ENCODE measurements around the gene KCNH8.

The KCNH8 gene

DNA sequence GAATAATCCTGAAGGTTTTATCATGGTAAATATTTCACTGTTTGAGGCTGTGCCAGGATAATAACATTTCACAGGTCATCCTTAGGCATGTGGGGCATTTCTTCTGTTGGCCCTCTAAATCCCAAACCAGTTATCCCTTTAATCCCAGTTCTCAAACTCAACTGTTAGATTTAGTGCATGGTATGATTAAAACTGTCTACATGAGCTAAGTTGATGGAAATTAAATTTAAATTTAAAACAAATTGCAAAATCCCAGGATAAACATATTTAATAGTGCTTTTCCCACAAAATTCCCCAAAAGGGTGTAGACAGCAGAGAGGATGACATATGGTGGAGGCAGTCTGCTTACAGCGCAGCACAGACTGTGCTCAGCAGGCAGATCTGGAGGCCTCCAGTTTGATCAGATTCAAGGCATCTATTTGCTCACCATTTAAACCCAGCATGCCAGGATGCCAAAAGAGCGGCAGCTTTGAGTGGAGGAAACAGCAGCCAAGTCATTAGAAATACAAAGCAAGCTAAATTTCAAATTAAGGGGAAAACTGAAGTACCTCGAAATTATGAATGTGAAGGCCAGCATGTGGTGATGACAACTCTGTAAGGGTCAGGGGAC is 325.8 kb downstream of the KCNH8 start:
- Histone ChIP-seq H3K9me3 (ENCODE audit: insufficient read depth, low read length) (no peaks in the 10 kb centered on the region), H3K4me3 (ENCODE audit: insufficient read length, low read depth) (no peak overlapping the region), H3K36me3 (ENCODE audit: insufficient read depth, insufficient read length, low read length) (no peaks in the 10 kb centered on the region), H3K4me1 (ENCODE audit: insufficient read depth, insufficient read length) (no peaks in the 10 kb centered on the region), H3K27me3 (ENCODE audit: insufficient read depth, insufficient read length) (no peaks in the 10 kb centered on the region), H3K9ac (ENCODE audit: insufficient read length, low read depth) (no peak overlapping the region)
- TF ChIP-seq ZNF274 (IDR thresholded peaks at IDR 0.05; ENCODE audit: low read depth, low read length): no peak
- no peak for TF ChIP-seq YY1 (IDR thresholded peaks at IDR 0.05; ENCODE audit: insufficient read depth, insufficient read length)
- no peak for TF ChIP-seq SUZ12 (IDR thresholded peaks at IDR 0.05; ENCODE audit: extremely low read depth, insufficient read depth, insufficient read length)
- no peak for DNase-seq (ENCODE audit: low read depth, low spot score)

DNA sequence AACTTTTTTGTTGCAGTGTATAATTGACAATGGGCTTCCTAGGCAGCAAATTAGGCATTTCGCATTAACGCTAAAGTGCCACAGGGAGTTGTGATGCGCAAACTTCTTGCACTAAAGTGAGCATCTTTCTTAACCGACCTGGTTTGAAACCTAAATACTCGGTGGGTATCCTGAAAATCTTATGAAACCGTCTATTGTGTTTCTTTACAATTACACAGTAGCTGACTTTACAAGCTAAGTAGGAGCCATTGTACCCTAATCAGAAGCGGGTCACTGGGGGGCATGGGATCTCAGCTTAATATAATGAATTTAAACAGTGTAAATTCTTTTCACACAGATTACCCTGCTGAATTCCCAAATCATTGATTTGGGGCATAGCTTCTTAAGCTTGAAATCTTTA is 328.0 kb downstream of the KCNH8 start:
- H3K9ac ChIP-seq (ENCODE audit: insufficient read length, low read depth): no peak overlapping the region

DNA sequence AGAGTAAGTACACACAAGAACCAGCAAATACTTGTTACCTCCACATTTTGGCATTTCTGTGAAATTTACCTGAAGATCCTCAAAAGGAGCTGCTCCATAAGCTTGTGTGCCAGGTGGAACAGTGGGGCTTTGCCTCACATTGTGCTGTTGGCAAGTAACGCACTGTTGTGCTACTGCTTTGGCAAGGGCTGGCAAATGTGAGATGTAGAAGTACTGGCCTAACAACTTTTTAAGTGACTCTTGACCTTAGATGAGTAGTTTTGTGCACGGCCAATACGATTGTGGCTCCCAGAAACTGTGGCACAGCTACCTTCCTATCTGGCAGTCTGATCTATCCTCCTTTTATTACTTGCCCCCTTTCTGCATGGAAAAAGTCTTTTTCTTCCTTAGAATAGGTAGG is 337.0 kb downstream of the KCNH8 start:
- DNase-seq (ENCODE audit: low read depth, low spot score): no peak
- no peak for TF ChIP-seq ZNF274 (IDR thresholded peaks at IDR 0.05; ENCODE audit: low read depth, low read length)
- TF ChIP-seq SUZ12 (IDR thresholded peaks at IDR 0.05; ENCODE audit: extremely low read depth, insufficient read depth, insufficient read length): no peak
- TF ChIP-seq YY1 (IDR thresholded peaks at IDR 0.05; ENCODE audit: insufficient read depth, insufficient read length): no peak
- Histone ChIP-seq H3K4me1 (ENCODE audit: insufficient read depth, insufficient read length) (no peaks in the 10 kb centered on the region), H3K9ac (ENCODE audit: insufficient read length, low read depth) (no peak overlapping the region), H3K4me3 (ENCODE audit: insufficient read length, low read depth) (no peak overlapping the region), H3K36me3 (ENCODE audit: insufficient read depth, insufficient read length, low read length) (no peaks in the 10 kb centered on the region), H3K27me3 (ENCODE audit: insufficient read depth, insufficient read length) (no peaks in the 10 kb centered on the region), H3K9me3 (ENCODE audit: insufficient read depth, low read length) (no peaks in the 10 kb centered on the region)

More for the DNA sequence above, 328.0 kb downstream of the KCNH8 start:
- Histone ChIP-seq H3K4me3 (ENCODE audit: insufficient read length, low read depth) (no peak overlapping the region), H3K4me1 (ENCODE audit: insufficient read depth, insufficient read length) (no peaks in the 10 kb centered on the region), H3K36me3 (ENCODE audit: insufficient read depth, insufficient read length, low read length) (no peaks in the 10 kb centered on the region), H3K9me3 (ENCODE audit: insufficient read depth, low read length) (no peaks in the 10 kb centered on the region), H3K27me3 (ENCODE audit: insufficient read depth, insufficient read length) (no peaks in the 10 kb centered on the region)
- no peak for DNase-seq (ENCODE audit: low read depth, low spot score)
- no peak for TF ChIP-seq ZNF274 (IDR thresholded peaks at IDR 0.05; ENCODE audit: low read depth, low read length)
- no peak for TF ChIP-seq SUZ12 (IDR thresholded peaks at IDR 0.05; ENCODE audit: extremely low read depth, insufficient read depth, insufficient read length)
- no peak for TF ChIP-seq YY1 (IDR thresholded peaks at IDR 0.05; ENCODE audit: insufficient read depth, insufficient read length)

DNA sequence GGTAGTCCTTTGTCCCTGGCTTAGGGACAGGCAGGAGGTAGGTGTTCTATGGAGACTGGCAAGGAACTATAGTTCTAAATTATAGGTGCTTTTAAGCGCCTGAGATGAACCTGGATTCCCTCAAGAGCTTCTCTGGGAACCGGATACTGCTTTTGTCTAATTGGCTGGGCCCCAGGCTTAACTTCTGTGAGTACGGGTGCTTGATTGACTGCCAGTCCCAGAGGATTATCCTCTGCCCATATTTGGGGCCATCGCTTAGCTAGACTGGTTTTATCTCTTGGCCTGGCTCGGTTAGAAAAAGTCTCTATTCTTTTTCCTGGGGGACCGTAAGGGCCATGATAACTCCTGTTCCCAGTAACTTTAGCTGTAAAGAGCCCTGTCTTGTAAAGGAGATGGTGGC is 339.1 kb downstream of the KCNH8 start:
- TF ChIP-seq ZNF274 (IDR thresholded peaks at IDR 0.05; ENCODE audit: low read depth, low read length) (no peak), YY1 (IDR thresholded peaks at IDR 0.05; ENCODE audit: insufficient read depth, insufficient read length) (no peak), SUZ12 (IDR thresholded peaks at IDR 0.05; ENCODE audit: extremely low read depth, insufficient read depth, insufficient read length) (no peak)
- DNase-seq (ENCODE audit: low read depth, low spot score): no peak
- no peak overlapping the region for H3K4me3 ChIP-seq (ENCODE audit: insufficient read length, low read depth)
- H3K27me3 ChIP-seq (ENCODE audit: insufficient read depth, insufficient read length): no peaks in the 10 kb centered on the region
- H3K9me3 ChIP-seq (ENCODE audit: insufficient read depth, low read length): no peaks in the 10 kb centered on the region
- no peaks in the 10 kb centered on the region for H3K36me3 ChIP-seq (ENCODE audit: insufficient read depth, insufficient read length, low read length)
- no peak overlapping the region for H3K9ac ChIP-seq (ENCODE audit: insufficient read length, low read depth)
- no peaks in the 10 kb centered on the region for H3K4me1 ChIP-seq (ENCODE audit: insufficient read depth, insufficient read length)

DNA sequence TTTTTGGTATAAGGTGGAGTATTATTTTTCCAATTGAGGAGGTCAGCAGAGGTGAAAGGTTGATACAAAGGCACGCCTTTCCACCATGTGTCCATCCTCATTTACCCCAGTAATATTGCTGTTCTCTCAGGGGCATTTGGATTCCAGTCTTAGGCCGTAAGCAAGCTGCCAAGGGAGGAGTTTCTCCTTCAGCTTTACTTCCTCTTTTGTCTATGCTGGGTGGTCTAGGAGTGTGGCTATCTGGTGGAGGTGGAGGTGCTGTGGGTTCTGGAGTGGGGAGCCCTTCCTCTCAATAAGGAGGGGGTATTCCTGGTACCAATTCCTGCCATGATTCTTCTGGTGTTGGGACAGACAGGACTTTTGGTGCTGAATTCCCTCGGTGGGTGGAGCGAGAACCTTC is 340.6 kb downstream of the KCNH8 start:
- no peak overlapping the region for H3K4me3 ChIP-seq (ENCODE audit: insufficient read length, low read depth)
- no peak for TF ChIP-seq SUZ12 (IDR thresholded peaks at IDR 0.05; ENCODE audit: extremely low read depth, insufficient read depth, insufficient read length)
- no peak for TF ChIP-seq YY1 (IDR thresholded peaks at IDR 0.05; ENCODE audit: insufficient read depth, insufficient read length)
- no peak for TF ChIP-seq ZNF274 (IDR thresholded peaks at IDR 0.05; ENCODE audit: low read depth, low read length)
- no peak for DNase-seq (ENCODE audit: low read depth, low spot score)

DNA sequence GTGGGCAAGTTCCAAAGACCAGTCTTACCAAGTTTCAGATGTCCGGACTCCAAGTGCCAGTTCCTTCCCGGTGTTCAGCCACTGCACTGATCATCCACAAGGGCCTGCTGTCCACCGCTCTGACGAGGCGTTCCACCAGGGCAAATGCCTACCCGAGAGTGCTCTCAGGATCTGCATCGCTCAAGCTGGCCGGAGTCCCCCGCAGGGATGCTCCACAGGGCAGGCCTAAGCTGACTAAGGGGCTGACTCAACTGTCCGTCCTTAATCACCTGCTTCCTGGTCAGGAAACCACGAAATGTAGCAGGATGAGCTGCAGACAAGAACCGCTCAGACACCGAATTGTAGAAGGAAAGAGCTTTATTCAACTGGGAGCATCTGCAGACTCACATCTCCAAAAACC is 341.6 kb downstream of the KCNH8 start:
- no peak overlapping the region for H3K4me3 ChIP-seq (ENCODE audit: insufficient read length, low read depth)
- TF ChIP-seq SUZ12 (IDR thresholded peaks at IDR 0.05; ENCODE audit: extremely low read depth, insufficient read depth, insufficient read length): no peak
- no peak for TF ChIP-seq ZNF274 (IDR thresholded peaks at IDR 0.05; ENCODE audit: low read depth, low read length)
- TF ChIP-seq YY1 (IDR thresholded peaks at IDR 0.05; ENCODE audit: insufficient read depth, insufficient read length): no peak

More for the DNA sequence above, 340.6 kb downstream of the KCNH8 start:
- H3K27me3 ChIP-seq (ENCODE audit: insufficient read depth, insufficient read length): no peaks in the 10 kb centered on the region
- H3K9me3 ChIP-seq (ENCODE audit: insufficient read depth, low read length): no peaks in the 10 kb centered on the region
- no peaks in the 10 kb centered on the region for H3K4me1 ChIP-seq (ENCODE audit: insufficient read depth, insufficient read length)
- no peak overlapping the region for H3K9ac ChIP-seq (ENCODE audit: insufficient read length, low read depth)
- no peaks in the 10 kb centered on the region for H3K36me3 ChIP-seq (ENCODE audit: insufficient read depth, insufficient read length, low read length)

DNA sequence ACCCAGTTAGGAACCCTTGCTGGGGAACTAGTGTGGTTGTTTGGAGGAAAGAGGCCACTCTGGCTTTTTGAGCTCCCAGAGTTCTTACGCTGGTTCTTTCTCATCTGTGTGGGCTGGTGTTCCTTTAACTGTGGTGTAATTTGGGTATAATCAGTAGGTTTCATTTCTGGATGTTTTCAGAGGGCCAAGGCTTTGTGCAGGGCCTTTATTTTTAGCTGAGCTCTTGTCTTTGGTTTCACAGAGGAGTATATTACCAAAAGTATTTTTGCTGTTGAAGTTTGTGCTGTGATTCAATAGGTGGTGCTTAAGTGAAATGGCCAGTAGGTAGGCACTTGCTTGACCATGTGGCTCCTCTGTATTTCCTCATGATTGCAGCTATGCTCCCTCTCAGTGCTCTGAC is 357.9 kb downstream of the KCNH8 start:
- H3K9me3 ChIP-seq (ENCODE audit: insufficient read depth, low read length): no peaks in the 10 kb centered on the region
- no peak overlapping the region for H3K4me3 ChIP-seq (ENCODE audit: insufficient read length, low read depth)
- no peak for DNase-seq (ENCODE audit: low read depth, low spot score)
- no peaks in the 10 kb centered on the region for H3K4me1 ChIP-seq (ENCODE audit: insufficient read depth, insufficient read length)
- no peaks in the 10 kb centered on the region for H3K36me3 ChIP-seq (ENCODE audit: insufficient read depth, insufficient read length, low read length)
- TF ChIP-seq SUZ12 (IDR thresholded peaks at IDR 0.05; ENCODE audit: extremely low read depth, insufficient read depth, insufficient read length) (no peak), YY1 (IDR thresholded peaks at IDR 0.05; ENCODE audit: insufficient read depth, insufficient read length) (no peak), ZNF274 (IDR thresholded peaks at IDR 0.05; ENCODE audit: low read depth, low read length) (no peak)
- H3K27me3 ChIP-seq (ENCODE audit: insufficient read depth, insufficient read length): no peaks in the 10 kb centered on the region
- no peak overlapping the region for H3K9ac ChIP-seq (ENCODE audit: insufficient read length, low read depth)

More for the DNA sequence above, 341.6 kb downstream of the KCNH8 start:
- H3K4me1 ChIP-seq (ENCODE audit: insufficient read depth, insufficient read length): no peaks in the 10 kb centered on the region
- H3K36me3 ChIP-seq (ENCODE audit: insufficient read depth, insufficient read length, low read length): no peaks in the 10 kb centered on the region
- DNase-seq (ENCODE audit: low read depth, low spot score): no peak
- H3K27me3 ChIP-seq (ENCODE audit: insufficient read depth, insufficient read length): no peaks in the 10 kb centered on the region
- no peak overlapping the region for H3K9ac ChIP-seq (ENCODE audit: insufficient read length, low read depth)
- no peaks in the 10 kb centered on the region for H3K9me3 ChIP-seq (ENCODE audit: insufficient read depth, low read length)

All from NT2/D1 (cell line).